C4-2B (cell line): ENCODE data around the gene COL4A2.

Experiments
- H3K27ac ChIP-seq: fragments of 450-650 bp; 2 replicates; pipeline ENCODE4 v1.5.1; 2017
- ZFX ChIP-seq: fragments of 450-650 bp; IDR thresholded peaks from 2 replicates; pipeline ENCODE4 v1.6.1; 2017
- TF ChIP-seq, protein P1 (sequence below): fragments of 450-650 bp; conservative IDR thresholded peaks from 2 replicates; pipeline ENCODE4 v1.5.1; 2017; ENCODE audit warnings: mild to moderate bottlenecking

COL4A2 gene

DNA sequence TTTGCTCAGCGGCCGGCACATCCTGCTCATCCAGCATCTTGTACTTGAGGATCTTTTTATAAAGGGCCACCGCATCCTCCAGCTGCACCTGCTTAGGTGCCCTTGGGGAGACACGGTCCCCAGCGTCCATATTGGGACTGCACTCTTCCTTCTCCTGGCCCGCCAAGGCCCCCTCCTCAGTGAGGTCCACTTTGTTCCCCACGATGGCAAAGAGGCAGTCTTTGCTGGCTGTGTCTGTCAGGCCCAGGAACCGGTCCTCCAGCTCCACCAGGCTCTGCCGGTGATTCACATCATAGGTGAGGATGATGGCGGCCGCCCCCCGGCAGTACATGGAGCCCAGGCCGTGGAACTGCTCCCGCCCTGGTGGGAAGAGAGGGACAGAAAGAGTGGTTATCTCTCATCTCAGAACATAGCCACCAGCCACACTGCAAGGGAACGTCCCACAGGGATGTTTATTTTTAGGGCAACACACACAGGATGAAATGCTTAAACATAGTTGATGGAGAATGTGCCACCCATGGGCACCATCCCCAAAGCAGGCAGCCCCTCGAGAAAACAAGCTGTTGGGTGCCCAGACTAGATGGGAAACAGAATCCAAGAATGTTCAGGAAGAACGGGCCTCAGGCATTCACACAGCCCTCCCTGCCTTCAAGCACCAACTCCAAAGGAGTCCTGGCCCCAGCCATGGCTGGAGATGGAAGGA is 216.9 kb downstream of the COL4A2 start:
- H3K27ac ChIP-seq: peak overlapping the region; percentile 54
- TF ChIP-seq ZFX: no peak
- TF ChIP-seq, protein P1, sequence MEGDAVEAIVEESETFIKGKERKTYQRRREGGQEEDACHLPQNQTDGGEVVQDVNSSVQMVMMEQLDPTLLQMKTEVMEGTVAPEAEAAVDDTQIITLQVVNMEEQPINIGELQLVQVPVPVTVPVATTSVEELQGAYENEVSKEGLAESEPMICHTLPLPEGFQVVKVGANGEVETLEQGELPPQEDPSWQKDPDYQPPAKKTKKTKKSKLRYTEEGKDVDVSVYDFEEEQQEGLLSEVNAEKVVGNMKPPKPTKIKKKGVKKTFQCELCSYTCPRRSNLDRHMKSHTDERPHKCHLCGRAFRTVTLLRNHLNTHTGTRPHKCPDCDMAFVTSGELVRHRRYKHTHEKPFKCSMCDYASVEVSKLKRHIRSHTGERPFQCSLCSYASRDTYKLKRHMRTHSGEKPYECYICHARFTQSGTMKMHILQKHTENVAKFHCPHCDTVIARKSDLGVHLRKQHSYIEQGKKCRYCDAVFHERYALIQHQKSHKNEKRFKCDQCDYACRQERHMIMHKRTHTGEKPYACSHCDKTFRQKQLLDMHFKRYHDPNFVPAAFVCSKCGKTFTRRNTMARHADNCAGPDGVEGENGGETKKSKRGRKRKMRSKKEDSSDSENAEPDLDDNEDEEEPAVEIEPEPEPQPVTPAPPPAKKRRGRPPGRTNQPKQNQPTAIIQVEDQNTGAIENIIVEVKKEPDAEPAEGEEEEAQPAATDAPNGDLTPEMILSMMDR: no peak

DNA sequence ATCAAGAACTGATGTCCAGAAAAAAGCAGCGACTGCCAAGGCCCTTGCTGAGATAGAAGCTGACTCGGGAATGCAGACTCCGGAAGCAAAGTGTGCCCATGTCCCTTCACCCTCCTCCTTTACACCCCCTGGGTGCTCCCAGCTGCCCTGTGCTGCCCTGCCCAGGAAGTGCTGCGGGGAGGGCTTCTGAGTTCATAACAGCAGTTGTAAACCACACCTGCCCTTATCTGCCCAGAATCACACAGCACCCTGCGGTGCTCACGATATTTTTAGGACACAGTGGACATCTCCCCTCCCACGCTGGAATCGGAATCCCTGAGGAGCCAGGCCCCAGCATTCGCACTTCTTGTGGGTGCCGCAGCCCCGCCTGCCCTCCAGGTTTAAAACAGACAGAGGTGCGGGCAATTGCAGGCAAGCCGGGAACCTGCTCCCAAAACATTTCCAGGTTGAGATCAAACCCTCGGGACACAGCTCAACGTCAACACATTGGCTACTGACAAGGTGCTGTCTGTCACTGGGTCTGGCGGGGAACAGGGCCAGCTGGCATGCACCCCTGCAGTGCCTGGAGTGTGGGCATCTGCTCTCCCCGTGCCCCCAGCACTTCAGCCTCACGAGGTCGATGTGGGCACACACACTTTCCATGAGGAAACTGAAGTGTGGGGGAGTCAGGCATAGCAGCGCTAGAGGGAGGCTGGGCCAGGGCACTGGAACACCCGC is 217.6 kb downstream of the COL4A2 start:
- TF ChIP-seq ZFX: no peak
- TF ChIP-seq, protein P1: no peak
- H3K27ac ChIP-seq: peak overlapping the region; percentile 54

DNA sequence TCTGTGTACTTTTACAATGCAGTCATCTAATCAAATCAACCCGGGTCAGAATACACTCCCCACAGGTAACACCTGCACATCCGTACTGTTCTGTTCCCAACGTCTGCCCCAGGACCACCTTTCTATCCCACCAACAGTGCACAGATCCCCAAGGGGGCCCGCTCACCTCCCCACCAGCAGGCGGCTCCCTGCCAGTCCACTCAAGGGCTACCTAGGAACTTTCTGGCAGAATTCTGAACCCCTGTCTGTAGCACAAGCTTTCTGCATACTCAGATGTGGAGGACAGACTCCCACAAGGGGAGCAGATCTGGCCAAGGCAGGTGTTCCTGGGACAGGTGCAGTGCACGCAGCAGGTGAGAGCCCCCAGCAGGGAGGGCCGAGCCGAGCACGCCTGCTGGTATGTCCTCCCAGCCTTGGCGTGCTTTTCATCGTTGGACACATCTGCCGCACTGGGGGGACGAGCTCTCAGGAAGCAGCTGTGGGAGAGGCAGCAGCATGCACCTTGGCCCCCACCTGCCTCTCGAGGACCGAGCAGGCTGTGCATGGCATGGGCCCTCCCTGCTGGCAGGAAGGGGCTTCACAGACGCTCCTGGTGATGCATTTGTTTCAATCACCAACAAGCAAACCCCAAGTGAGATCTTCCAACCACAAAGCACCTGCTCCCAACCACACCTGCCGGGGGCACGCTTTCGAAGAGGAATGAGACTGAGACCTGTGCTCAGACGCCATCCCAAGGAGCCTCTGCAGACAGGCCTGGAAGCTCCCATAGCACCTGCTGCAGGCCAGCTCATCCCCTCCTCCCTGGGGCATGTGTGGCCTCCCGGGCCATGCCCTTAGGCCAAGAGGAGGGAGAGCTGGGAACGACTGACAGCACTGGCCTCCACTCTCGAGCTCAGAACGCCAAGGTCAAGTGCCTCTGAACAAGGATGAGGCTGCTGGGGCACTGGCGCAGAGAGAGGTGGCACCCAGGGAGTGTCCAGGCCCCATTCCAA is 218.5 kb downstream of the COL4A2 start:
- H3K27ac ChIP-seq: peak overlapping the region; percentile 54
- TF ChIP-seq ZFX: no peak
- TF ChIP-seq, protein P1: no peak

DNA sequence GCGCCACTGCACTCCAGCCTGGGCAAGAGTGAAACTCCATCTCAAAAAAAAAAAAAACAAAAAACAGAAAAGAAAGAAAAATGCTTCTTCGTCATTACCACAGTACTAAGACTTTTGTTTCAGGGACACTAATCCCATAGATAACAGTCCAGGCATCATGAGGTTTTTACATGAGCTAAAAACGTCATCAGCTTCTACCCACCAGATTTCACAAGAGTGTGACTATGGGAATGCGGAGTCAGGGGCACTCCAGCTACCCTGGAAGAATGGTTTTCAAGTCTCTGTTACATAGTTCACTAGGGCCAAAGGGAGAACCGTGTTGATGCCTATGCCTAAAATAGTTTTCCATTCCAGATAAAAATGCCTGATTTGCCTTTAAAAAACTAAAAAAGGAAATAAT is 221.3 kb downstream of the COL4A2 start:
- TF ChIP-seq, protein P1: no peak
- TF ChIP-seq ZFX: no peak

DNA sequence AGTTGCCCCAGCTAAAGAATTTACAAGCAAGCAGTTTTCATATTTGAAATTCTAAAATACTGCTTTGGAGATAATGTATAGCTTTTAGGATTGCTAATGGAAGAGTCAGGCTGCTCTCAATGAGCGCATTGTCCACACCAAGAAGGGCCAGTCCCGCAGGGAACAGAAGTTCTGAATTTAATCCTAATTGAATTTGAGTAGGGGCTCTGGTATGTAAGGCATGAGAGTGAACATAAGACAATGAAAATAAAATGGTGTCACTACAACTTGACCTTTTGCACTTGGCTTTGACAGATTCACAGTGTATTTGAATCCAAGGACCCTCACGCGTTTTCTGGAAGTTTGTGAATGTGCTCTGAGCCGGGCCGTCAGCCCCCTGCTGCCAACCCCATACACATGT is 221.8 kb downstream of the COL4A2 start:
- TF ChIP-seq, protein P1: no peak
- no peak for TF ChIP-seq ZFX
- no peak overlapping the region for H3K27ac ChIP-seq

More for the DNA sequence above, 221.3 kb downstream of the COL4A2 start:
- H3K27ac ChIP-seq: no peak overlapping the region

DNA sequence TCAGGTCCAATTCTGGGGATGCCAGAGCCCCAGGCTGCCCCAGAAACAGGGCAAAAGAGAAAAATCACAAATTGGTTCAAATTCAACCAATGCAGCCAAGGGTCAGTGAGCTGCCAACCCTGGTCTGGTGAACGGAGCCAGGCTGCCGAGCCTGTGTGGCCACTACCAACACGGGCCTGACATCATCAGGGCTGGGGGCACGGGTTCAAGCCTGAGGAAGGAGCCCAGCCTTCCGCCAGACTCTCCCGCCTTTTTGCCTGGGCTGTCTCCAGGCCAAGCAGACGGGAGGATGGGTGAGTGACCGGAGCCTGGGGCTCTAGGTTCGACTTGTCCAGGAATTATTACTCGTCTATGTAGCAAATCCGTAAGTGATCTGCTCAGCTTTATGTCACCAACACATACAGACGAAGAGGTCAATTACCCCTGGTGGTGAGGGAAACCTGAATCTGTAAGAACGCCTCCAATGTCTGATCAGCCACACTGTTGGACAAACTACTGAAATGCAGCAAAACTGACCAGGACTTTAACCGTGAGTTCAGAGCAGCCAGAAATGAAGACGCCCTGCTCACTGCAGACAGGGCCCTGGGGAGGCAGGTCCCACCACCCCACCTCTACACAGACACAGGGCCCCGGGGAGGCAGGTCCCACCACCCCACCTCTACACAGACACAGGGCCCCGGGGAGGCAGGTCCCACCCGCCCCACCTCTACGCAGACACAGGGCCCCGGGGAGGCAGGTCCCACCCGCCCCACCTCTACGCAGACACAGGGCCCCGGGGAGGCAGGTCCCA is 222.6 kb downstream of the COL4A2 start:
- no peak overlapping the region for H3K27ac ChIP-seq
- TF ChIP-seq ZFX: no peak
- TF ChIP-seq, protein P1: no peak
